Measurements from ENCODE around the gene SELENOM. TPM values are rescaled to one million over a fixed set of nuclear protein-coding genes. Genes with fewer than 3 reads are reported as not detected.
A peak's percentile ranks its signal among the peaks of the same experiment; 100 is the strongest.

Gene SELENOM
- total and polyA plus RNA-seq, 2 donors (not counting 1 experiment from before 2014, with no cell fraction given), result 130 to 132 TPM

- Histone ChIP-seq H3K4me1 (ENCODE audit: control insufficient read depth, extremely low read depth, insufficient read depth, low read length) (peaks cover 3% of the 10 kb centered on the region), H3K36me3 (ENCODE audit: control insufficient read depth, insufficient read depth, low read length) (no peaks in the 10 kb centered on the region), H4K20me1 (ENCODE audit: control insufficient read depth, extremely low read depth, insufficient read depth, low read length) (no peaks in the 10 kb centered on the region), H3K27me3 (ENCODE audit: control insufficient read depth, insufficient read depth, low read length) (no peaks in the 10 kb centered on the region), H3K9ac (ENCODE audit: insufficient read depth, low read length) (peak within 1 kb of the TSS; percentile 8), H3K9me3 (ENCODE audit: control insufficient read depth, insufficient read depth, low read depth, low read length) (no peaks in the 10 kb centered on the region), H3K27ac (ENCODE audit: insufficient read depth, low read length) (no peak within 1 kb of the TSS), H3K4me2 (ENCODE audit: extremely low read depth, insufficient read depth, low read length) (peak within 1 kb of the TSS; percentile 71), H3K79me2 (ENCODE audit: control insufficient read depth, insufficient read depth, low read length) (no peaks in the 10 kb centered on the region), H3K4me3 (replicated peaks in 1 of 4; ENCODE audit: control extremely low read depth in 1 of 4, insufficient read depth in 1 of 4, low read depth in 3 of 4, low read length in 4 of 4) (peak within 1 kb of the TSS in 3 of 4 experiments; percentile 18 to 40 (median 40)), H2AFZ (ENCODE audit: low read length) (peak within 1 kb of the TSS; percentile 67)
- peak; percentile 37 to 57 for DNase-seq (ENCODE audit: low read depth in 2 of 2)
- TF ChIP-seq, protein P1, sequence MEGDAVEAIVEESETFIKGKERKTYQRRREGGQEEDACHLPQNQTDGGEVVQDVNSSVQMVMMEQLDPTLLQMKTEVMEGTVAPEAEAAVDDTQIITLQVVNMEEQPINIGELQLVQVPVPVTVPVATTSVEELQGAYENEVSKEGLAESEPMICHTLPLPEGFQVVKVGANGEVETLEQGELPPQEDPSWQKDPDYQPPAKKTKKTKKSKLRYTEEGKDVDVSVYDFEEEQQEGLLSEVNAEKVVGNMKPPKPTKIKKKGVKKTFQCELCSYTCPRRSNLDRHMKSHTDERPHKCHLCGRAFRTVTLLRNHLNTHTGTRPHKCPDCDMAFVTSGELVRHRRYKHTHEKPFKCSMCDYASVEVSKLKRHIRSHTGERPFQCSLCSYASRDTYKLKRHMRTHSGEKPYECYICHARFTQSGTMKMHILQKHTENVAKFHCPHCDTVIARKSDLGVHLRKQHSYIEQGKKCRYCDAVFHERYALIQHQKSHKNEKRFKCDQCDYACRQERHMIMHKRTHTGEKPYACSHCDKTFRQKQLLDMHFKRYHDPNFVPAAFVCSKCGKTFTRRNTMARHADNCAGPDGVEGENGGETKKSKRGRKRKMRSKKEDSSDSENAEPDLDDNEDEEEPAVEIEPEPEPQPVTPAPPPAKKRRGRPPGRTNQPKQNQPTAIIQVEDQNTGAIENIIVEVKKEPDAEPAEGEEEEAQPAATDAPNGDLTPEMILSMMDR (conservative IDR thresholded peaks at IDR 0.05 in 1 of 2, IDR thresholded peaks at IDR 0.05 in 1 of 2; ENCODE audit: low read depth in 1 of 2, low read length in 2 of 2), result no peak
- TF ChIP-seq EZH2 (IDR thresholded peaks at IDR 0.05; ENCODE audit: low read length, missing control alignments), result no peak
Observed at GRCh38 chr22:31122532-31123291, 15.3 kb upstream of the SELENOM start, which contains the start of gene INPP5J. Gene INPP5J, plus strand, starts transcription at chr22:31122966. Its CDS starts 49 bp downstream, at chr22:31123015.

DNA sequence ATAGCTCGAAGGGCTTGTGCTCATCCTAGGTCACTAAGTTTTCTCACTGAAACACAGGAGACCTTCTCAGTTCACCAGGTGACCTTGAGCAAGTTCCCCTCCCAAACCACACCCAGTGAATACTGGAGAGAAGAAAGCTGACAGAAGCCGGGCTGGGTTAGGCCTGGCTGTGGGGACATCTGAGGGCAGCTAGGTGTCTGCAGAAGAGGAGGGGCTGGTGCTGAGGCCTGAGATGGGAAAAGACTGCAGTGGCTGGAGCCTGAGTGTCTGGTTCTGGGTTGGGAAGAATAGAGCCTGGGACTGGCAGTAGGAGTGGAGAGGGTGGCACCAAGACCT is 14.8 kb upstream of the SELENOM start:
- Histone ChIP-seq H3K27me3 (ENCODE audit: control insufficient read depth, insufficient read depth, low read length) (no peaks in the 10 kb centered on the region), H2AFZ (ENCODE audit: low read length) (no peak overlapping the region), H4K20me1 (ENCODE audit: control insufficient read depth, extremely low read depth, insufficient read depth, low read length) (no peaks in the 10 kb centered on the region), H3K9me3 (ENCODE audit: control insufficient read depth, insufficient read depth, low read depth, low read length) (no peaks in the 10 kb centered on the region), H3K4me2 (ENCODE audit: extremely low read depth, insufficient read depth, low read length) (no peak overlapping the region), H3K4me3 (replicated peaks in 1 of 4; ENCODE audit: control extremely low read depth in 1 of 4, insufficient read depth in 1 of 4, low read depth in 3 of 4, low read length in 4 of 4) (no peak overlapping the region), H3K4me1 (ENCODE audit: control insufficient read depth, extremely low read depth, insufficient read depth, low read length) (peaks cover 3% of the 10 kb centered on the region), H3K9ac (ENCODE audit: insufficient read depth, low read length) (no peak overlapping the region), H3K79me2 (ENCODE audit: control insufficient read depth, insufficient read depth, low read length) (no peaks in the 10 kb centered on the region), H3K36me3 (ENCODE audit: control insufficient read depth, insufficient read depth, low read length) (no peaks in the 10 kb centered on the region), H3K27ac (ENCODE audit: insufficient read depth, low read length) (no peak overlapping the region)
- TF ChIP-seq, protein P1 (conservative IDR thresholded peaks at IDR 0.05 in 1 of 2, IDR thresholded peaks at IDR 0.05 in 1 of 2; ENCODE audit: low read depth in 1 of 2, low read length in 2 of 2), result no peak
- TF ChIP-seq EZH2 (IDR thresholded peaks at IDR 0.05; ENCODE audit: low read length, missing control alignments), result no peak
- no peak for DNase-seq (ENCODE audit: low read depth in 2 of 2)

- H3K9ac ChIP-seq (ENCODE audit: insufficient read depth, low read length), result no peak overlapping the region
- H3K4me2 ChIP-seq (ENCODE audit: extremely low read depth, insufficient read depth, low read length), result no peak overlapping the region
- no peak overlapping the region for H2AFZ ChIP-seq (ENCODE audit: low read length)
Observed at GRCh38 chr22:31121403-31121802, 14.0 kb upstream of the SELENOM start.

More at GRCh38 chr22:31121403-31121802, 14.0 kb upstream of the SELENOM start:
- no peaks in the 10 kb centered on the region for H3K9me3 ChIP-seq (ENCODE audit: control insufficient read depth, insufficient read depth, low read depth, low read length)
- no peaks in the 10 kb centered on the region for H3K79me2 ChIP-seq (ENCODE audit: control insufficient read depth, insufficient read depth, low read length)
- TF ChIP-seq, protein P1 (conservative IDR thresholded peaks at IDR 0.05 in 1 of 2, IDR thresholded peaks at IDR 0.05 in 1 of 2; ENCODE audit: low read depth in 1 of 2, low read length in 2 of 2), result no peak
- TF ChIP-seq EZH2 (IDR thresholded peaks at IDR 0.05; ENCODE audit: low read length, missing control alignments), result no peak
- H3K36me3 ChIP-seq (ENCODE audit: control insufficient read depth, insufficient read depth, low read length), result no peaks in the 10 kb centered on the region
- no peak overlapping the region for H3K4me3 ChIP-seq (replicated peaks in 1 of 4; ENCODE audit: control extremely low read depth in 1 of 4, insufficient read depth in 1 of 4, low read depth in 3 of 4, low read length in 4 of 4)
- H3K27ac ChIP-seq (ENCODE audit: insufficient read depth, low read length), result no peak overlapping the region
- H3K27me3 ChIP-seq (ENCODE audit: control insufficient read depth, insufficient read depth, low read length), result no peaks in the 10 kb centered on the region
- peaks cover 3% of the 10 kb centered on the region for H3K4me1 ChIP-seq (ENCODE audit: control insufficient read depth, extremely low read depth, insufficient read depth, low read length)
- DNase-seq (ENCODE audit: low read depth in 2 of 2), result no peak
- no peaks in the 10 kb centered on the region for H4K20me1 ChIP-seq (ENCODE audit: control insufficient read depth, extremely low read depth, insufficient read depth, low read length)
